ENCODE measurements around the gene CYS1.

CYS1 gene

DNA sequence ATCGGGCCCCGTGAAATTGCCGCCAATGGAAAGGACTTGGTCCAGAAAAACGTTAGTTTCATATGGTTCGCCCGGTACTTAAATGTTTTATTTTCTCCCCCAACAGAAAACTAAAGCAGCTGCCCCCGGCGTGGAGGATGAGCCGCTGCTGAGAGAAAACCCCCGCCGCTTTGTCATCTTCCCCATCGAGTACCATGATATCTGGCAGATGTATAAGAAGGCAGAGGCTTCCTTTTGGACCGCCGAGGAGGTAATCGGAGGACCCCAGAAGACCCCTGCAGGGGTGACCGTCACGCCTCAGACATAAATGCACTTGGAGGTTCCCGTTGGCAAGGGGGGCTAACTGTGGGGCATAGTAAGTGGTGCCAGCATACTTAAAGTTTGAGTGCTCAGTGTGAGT is 43.1 kb upstream of the CYS1 start:
- TF ChIP-seq, protein P1, sequence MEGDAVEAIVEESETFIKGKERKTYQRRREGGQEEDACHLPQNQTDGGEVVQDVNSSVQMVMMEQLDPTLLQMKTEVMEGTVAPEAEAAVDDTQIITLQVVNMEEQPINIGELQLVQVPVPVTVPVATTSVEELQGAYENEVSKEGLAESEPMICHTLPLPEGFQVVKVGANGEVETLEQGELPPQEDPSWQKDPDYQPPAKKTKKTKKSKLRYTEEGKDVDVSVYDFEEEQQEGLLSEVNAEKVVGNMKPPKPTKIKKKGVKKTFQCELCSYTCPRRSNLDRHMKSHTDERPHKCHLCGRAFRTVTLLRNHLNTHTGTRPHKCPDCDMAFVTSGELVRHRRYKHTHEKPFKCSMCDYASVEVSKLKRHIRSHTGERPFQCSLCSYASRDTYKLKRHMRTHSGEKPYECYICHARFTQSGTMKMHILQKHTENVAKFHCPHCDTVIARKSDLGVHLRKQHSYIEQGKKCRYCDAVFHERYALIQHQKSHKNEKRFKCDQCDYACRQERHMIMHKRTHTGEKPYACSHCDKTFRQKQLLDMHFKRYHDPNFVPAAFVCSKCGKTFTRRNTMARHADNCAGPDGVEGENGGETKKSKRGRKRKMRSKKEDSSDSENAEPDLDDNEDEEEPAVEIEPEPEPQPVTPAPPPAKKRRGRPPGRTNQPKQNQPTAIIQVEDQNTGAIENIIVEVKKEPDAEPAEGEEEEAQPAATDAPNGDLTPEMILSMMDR (IDR thresholded peaks at IDR 0.05; ENCODE audit: low read depth, low read length, missing control alignments), result no peak
- no peak for DNase-seq (ENCODE audit: low read depth)
- peak overlapping the region; percentile 70 for H3K4me3 ChIP-seq (ENCODE audit: low read depth, low read length)
- in situ Hi-C loops (cut with HindIII; ENCODE audit: low sequenced_read_pairs), result loop anchor here (5.0 to 10.0 kb wide), 2 partner anchors 309 to 542 kb away; no protein-coding TSS in a partner anchor

DNA sequence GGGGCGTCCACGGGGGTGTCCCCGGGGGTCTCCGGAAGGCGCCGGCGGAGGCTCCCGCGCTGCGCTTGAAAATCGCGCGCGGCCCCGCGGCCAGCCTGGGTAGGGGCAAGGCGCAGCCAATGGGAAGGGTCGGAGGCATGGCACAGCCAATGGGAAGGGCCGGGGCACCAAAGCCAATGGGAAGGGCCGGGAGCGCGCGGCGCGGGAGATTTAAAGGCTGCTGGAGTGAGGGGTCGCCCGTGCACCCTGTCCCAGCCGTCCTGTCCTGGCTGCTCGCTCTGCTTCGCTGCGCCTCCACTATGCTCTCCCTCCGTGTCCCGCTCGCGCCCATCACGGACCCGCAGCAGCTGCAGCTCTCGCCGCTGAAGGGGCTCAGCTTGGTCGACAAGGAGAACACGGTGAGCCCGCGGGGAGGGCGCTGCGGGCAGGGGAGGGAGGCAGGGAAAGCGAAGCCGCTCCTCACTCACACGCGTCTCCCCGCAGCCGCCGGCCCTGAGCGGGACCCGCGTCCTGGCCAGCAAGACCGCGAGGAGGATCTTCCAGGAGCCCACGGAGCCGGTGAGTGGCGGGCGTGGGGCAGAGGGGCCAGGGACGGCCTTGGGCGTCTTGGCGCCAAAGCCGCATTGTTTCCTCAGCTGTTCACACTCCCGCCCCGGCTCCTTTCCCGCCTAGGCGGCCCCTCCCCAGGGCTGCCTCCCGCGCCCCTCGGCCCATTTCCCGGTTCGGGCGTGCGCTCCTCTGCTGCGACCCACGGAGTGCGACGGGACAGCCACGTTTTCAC is 42.5 kb upstream of the CYS1 start, which contains the start of gene RRM2:
RRM2 (plus strand) TSS at position 240 of the 781 bp plus-strand sequence; CDS start at position 300, 60 bp downstream.
- in situ Hi-C loops (cut with HindIII; ENCODE audit: low sequenced_read_pairs), result loop anchor here (5.0 to 10.0 kb wide), 2 partner anchors 310 to 542 kb away; no protein-coding TSS in a partner anchor
- TF ChIP-seq, protein P1 (IDR thresholded peaks at IDR 0.05; ENCODE audit: low read depth, low read length, missing control alignments), result no peak
- peak; percentile 75 for DNase-seq (ENCODE audit: low read depth)
- H3K4me3 ChIP-seq (ENCODE audit: low read depth, low read length), result peak within 1 kb of the TSS; percentile 70

DNA sequence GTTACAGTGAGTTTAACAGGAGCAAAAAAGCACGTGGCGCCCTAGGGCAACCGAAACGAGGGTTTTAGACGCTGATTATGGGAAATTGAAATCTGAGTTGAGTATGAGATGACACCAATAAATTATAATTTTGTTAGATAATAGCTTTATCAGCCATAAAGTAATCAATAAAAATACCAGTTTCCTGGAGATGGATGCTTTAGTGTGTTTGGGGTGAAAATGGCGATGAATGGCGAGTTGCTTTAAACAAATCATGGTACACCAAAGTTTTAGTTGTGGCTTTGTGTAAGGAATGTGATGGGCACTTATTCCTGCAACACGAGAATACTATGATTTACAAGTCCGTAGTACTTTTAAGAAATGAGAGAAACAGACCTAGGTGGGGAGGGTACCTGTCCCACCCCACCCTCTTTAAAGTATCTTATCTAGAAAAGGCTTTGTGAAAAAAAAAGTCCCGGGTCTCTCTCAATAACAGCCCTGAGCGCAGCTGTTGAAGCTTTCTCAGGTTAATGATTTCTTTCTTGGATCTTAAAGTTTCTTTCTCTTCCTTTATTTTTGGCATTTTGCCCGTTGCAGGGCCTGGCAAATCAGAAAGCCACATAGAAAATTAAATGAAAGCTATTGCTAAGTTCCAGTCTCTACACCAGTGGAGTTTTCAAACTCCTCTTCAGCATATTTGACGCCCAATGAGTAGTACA is 40.8 kb upstream of the CYS1 start:
- in situ Hi-C loops (cut with HindIII; ENCODE audit: low sequenced_read_pairs), result loop anchor here (5.0 to 10.0 kb wide), 2 partner anchors 311 to 544 kb away; no protein-coding TSS in a partner anchor
- peak overlapping the region; percentile 67 for H3K4me3 ChIP-seq (ENCODE audit: low read depth, low read length)
- DNase-seq (ENCODE audit: low read depth), result no peak
- TF ChIP-seq, protein P1 (IDR thresholded peaks at IDR 0.05; ENCODE audit: low read depth, low read length, missing control alignments), result no peak

DNA sequence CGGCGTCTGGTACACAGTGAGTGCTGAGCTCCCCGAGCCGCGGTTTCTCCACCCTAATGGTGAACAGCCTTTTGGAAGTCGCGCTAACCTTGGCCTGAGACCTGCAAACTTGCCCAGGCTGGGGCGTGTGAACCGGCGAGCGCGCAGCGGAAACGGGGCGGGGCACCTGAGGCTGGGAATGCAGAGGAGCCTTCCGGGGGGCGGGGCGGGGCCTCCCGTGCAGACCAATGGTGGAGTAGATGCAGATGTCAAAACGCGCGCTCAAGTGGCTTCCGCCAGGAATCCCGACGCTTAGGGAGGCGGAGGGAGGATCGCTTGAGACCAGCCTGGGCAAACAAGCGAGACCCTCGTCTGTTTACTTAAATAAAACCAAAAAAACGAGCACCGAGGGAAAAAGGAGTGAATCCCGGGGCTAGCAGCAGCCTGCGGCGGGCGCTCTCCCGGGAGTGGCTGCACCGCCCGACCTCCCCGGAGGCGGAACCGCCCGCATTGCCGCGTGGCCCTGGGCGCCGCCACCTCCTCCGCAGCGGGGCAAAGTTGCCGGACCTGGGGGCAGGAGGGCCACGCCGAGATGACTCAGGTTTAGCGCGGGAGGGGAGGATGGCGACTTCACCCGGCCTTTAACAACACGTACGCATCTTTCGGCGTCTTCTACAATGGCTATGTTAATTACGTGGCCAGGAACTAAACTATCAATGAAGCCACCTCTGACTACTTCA is 40.1 kb upstream of the CYS1 start:
- in situ Hi-C loops (cut with HindIII; ENCODE audit: low sequenced_read_pairs), result loop anchor here (5.0 to 10.0 kb wide), 2 partner anchors 312 to 544 kb away; no protein-coding TSS in a partner anchor
- TF ChIP-seq, protein P1 (IDR thresholded peaks at IDR 0.05; ENCODE audit: low read depth, low read length, missing control alignments), result no peak
- DNase-seq (ENCODE audit: low read depth), result peak; percentile 61
- peak overlapping the region; percentile 67 for H3K4me3 ChIP-seq (ENCODE audit: low read depth, low read length)

DNA sequence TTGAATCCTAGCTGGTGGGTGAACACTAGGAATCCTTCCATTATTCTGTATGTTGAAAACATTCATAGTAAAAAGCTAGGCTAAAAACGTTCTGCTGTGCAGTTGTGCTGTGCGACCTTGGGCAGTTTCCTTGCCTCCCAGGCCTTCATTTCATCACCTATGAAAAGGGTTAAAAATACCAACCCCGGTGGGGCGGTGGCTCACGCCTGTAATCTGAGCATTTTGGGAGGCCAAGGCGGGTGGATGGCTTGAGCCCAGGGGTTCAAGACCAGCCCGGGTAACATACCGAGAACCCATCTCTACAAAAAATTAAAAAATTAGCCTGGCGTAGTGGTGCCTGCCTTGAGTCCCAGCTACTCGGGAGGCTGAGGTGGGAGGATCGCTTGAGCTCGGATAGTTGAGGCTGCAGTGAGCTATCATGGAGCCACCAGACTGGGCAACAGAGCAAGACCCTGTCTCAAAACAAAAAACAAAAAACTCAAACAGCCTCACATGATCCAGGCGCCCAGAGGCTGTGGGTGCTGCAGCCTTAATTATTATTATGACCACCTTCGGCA is 39.5 kb upstream of the CYS1 start:
- peak overlapping the region; percentile 67 for H3K4me3 ChIP-seq (ENCODE audit: low read depth, low read length)
- in situ Hi-C loops (cut with HindIII; ENCODE audit: low sequenced_read_pairs), result loop anchor here (5.0 to 10.0 kb wide), 2 partner anchors 313 to 545 kb away; no protein-coding TSS in a partner anchor
- DNase-seq (ENCODE audit: low read depth), result no peak
- TF ChIP-seq, protein P1 (IDR thresholded peaks at IDR 0.05; ENCODE audit: low read depth, low read length, missing control alignments), result no peak

DNA sequence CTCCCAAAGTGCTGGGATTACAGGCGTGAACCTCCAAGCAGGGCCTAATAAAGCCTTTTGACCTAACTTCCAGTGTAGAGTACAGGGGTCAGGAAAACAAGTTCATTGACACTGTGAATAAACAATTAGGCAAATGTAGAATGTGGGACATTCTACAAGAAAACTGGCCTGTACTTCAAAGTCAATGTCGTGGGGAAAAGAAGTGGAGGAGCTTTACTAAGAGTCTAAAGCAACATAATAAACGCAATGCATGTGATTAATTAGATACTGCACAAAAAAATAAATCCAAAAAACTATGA is 38.8 kb upstream of the CYS1 start:
- TF ChIP-seq, protein P1 (IDR thresholded peaks at IDR 0.05; ENCODE audit: low read depth, low read length, missing control alignments), result no peak
- in situ Hi-C loops (cut with HindIII; ENCODE audit: low sequenced_read_pairs), result no loop called here
- DNase-seq (ENCODE audit: low read depth), result no peak
- H3K4me3 ChIP-seq (ENCODE audit: low read depth, low read length), result no peak overlapping the region
